Islet precursor cell (in vitro differentiated cells): Measurements from ENCODE around the gene PTPN18.
"Not testable (repeated sequence)": the region's sequence is repeated elsewhere in the genome, so short reads cannot be mapped to it uniquely, and the experiment has no call there.

Source experiments
- DNase-seq: peaks from one replicate; pipeline ENCODE4 v3.0.0-alpha.2; 2018

Gene PTPN18

GRCh38 chr2:130355578-130356431 lies at the start of gene PTPN18:
TSS of gene PTPN18 (plus strand) at chr2:130356056. CDS start at chr2:130356108, 52 bp downstream.
- DNase-seq, result peak; percentile 94

GRCh38 chr2:130307850-130308249 lies 48.0 kb upstream of the PTPN18 start:
- no peak for DNase-seq

- DNase-seq, result no peak
These were observed 45.0 kb upstream of the PTPN18 start for GRCh38 chr2:130310881-130311280.

GRCh38 chr2:130313812-130314334 lies 42.0 kb upstream of the PTPN18 start:
- DNase-seq, result peak; percentile 45

- no peak for DNase-seq
These were observed 41.5 kb upstream of the PTPN18 start for GRCh38 chr2:130314377-130314776.

GRCh38 chr2:130316596-130316995 lies 39.3 kb upstream of the PTPN18 start:
- DNase-seq, result no peak

GRCh38 chr2:130318906-130319305 lies 37.0 kb upstream of the PTPN18 start:
- DNase-seq, result no peak

GRCh38 chr2:130319536-130319935 lies 36.3 kb upstream of the PTPN18 start:
- no peak for DNase-seq

GRCh38 chr2:130327703-130328527 lies 27.9 kb upstream of the PTPN18 start:
- DNase-seq, result peak; percentile 97

GRCh38 chr2:130328710-130329109 lies 27.1 kb upstream of the PTPN18 start:
- peak; percentile 78 for DNase-seq

- DNase-seq, result peak; percentile 92
These were observed 23.4 kb upstream of the PTPN18 start for GRCh38 chr2:130332271-130333073.

- not testable (repeated sequence) for DNase-seq
These were observed 22.6 kb upstream of the PTPN18 start for GRCh38 chr2:130333253-130333652.

GRCh38 chr2:130334026-130334425 lies 21.8 kb upstream of the PTPN18 start:
- DNase-seq, result peak; percentile 37

- DNase-seq, result no peak
These were observed 20.6 kb upstream of the PTPN18 start for GRCh38 chr2:130335226-130335625.

- DNase-seq, result peak; percentile 46
These were observed 19.5 kb upstream of the PTPN18 start for GRCh38 chr2:130336150-130336876.

- peak; percentile 96 for DNase-seq
These were observed 18.8 kb upstream of the PTPN18 start for GRCh38 chr2:130336877-130337734.

- DNase-seq, result peak; percentile 22
These were observed 18.0 kb upstream of the PTPN18 start for GRCh38 chr2:130337735-130338325.

- peak; percentile 44 for DNase-seq
These were observed 17.0 kb upstream of the PTPN18 start for GRCh38 chr2:130338793-130339345.

GRCh38 chr2:130339885-130340745 lies 15.7 kb upstream of the PTPN18 start:
- peak; percentile 37 for DNase-seq
